Brain microvascular endothelial cell (primary cell): ENCODE data around the gene CHTF8.
A peak's percentile ranks its signal among the peaks of the same experiment; 100 is the strongest.

Source experiments
- DNase-seq: peaks from one replicate; pipeline ENCODE4 v3.0.0-alpha.2; 2020
- H3K27ac ChIP-seq: fragments of 250-450 bp; sonication (Bioruptor Pico); 2 replicates; pipeline ENCODE4 v1.5.1; 2020; ENCODE audit warnings: mild to moderate bottlenecking, moderate library complexity
- H3K27me3 ChIP-seq: fragments of 250-450 bp; sonication (Bioruptor Pico); replicated peaks from 2 replicates; pipeline ENCODE4 v1.5.1; 2020; ENCODE audit warnings: mild to moderate bottlenecking
- H3K36me3 ChIP-seq: fragments of 250-450 bp; sonication (Bioruptor Pico); replicated peaks from 2 replicates; pipeline ENCODE4 v1.5.1; 2020; ENCODE audit warnings: mild to moderate bottlenecking
- H3K4me3 ChIP-seq: 2 replicates; pipeline ENCODE4 v1.5.1; 2011; ENCODE audit warnings: low read depth, mild to moderate bottlenecking, control low read depth, low read length, moderate library complexity
- CTCF ChIP-seq: IDR thresholded peaks from 2 replicates; pipeline ENCODE4 v1.5.1; 2011; ENCODE audit warnings: low read depth, mild to moderate bottlenecking, moderate library complexity, low read length, control low read depth, inconsistent platforms; ENCODE audit errors: missing control alignments
- in situ Hi-C: cut with HindIII; loops from 2 replicates; pipeline ENCODE4 v1.10.0; 2017; ENCODE audit warnings: low sequenced_read_pairs, low pct_ligation_motif_present

Gene CHTF8

DNA sequence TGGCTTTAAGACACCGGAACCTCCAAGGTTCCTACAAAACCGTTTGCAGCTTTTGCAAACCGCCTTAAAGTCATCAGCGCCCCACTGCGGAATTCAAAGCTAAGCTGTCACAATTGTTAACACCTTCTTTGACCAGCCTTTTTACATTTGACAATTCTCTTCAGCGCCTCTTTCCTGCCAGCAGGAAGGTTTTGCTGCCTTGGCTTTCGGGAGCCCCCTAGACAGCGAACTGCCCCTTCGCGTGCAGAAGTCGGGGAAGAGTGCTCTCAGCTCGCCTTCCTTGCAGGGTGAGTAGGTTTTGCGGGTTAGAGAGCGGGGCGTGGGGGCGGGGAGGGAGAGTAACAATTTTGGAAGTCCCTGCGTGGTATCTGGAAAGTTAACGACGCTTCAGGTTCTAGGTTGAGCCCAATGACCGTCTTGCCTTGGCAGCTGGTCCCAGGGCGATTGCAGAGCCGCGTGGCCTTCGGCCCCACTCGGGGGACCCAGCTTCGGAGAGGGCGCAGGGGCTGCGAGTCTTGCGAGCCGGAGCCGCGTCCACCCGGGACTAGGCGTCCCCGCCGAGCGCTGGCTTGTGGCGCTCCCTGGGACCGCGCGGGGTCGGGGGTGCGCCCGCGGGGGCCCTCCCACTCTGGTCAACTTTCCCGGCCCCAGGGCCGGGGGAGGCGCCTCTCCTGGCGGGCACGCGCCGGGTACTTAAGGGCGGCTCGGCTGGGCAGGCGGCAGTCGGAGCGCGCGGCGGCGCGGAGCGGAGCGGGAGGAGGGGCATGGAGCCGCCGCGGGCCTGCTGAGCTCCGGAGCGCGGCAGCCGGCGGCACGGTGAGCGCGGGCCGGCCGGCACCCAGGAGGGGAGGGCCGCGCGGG lies 26.7 kb downstream of the CHTF8 start, which contains the start of gene HAS3:
HAS3 (plus strand) TSS at position 153 of the 861 bp plus-strand sequence. CDS start 3,743 bp downstream, outside the sequence.
- no peaks in the 10 kb centered on the region for H3K27me3 ChIP-seq
- in situ Hi-C loops: loop anchor here (25.0 kb wide), 2 partner anchors 93 to 193 kb away; no protein-coding TSS in a partner anchor
- H3K27ac ChIP-seq: no peak within 1 kb of the TSS
- peak within 1 kb of the TSS; percentile 55 for H3K4me3 ChIP-seq
- H3K36me3 ChIP-seq: no peaks in the 10 kb centered on the region
- peak; percentile 59 for TF ChIP-seq CTCF
- DNase-seq: peak; percentile 44

DNA sequence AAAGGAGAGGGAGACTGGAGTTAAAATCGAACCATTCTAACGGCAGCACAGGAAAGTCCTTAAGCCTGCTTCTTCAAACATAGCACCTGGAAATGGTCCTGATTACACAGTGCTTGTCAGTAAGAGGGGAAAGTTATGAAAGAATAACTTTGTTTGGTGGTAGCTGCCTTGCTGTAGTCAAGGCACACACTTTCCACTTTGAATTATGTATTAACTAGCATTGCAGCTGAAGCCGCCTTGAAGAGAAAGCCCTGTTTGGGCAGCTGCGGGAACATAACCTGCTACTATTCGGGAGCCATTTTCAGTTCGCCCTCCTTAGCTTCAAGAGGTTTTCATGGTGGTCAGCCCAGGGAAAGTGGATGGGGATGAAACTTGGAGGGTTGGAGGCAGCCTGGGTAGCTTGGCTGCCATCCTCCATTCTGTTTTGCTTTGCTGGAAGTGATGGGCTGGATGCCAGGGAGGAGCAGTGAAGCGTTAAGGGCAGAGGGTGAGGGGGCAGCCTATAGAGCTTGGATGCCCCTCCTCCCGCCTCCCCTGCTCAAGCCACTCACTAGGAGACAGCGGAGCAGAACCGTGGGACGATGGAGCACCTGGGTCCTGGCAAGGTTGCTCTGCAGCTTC lies 32.2 kb downstream of the CHTF8 start:
- Histone ChIP-seq H3K27me3 (no peaks in the 10 kb centered on the region), H3K4me3 (no peak overlapping the region), H3K27ac (no peak overlapping the region), H3K36me3 (no peaks in the 10 kb centered on the region)
- in situ Hi-C loops: loop anchor here (25.0 kb wide), 2 partner anchors 88 to 188 kb away; no protein-coding TSS in a partner anchor
- DNase-seq: no peak
- no peak for TF ChIP-seq CTCF

- H3K4me3 ChIP-seq: no peak overlapping the region
- in situ Hi-C loops: no loop called here
- no peak for DNase-seq
- H3K27me3 ChIP-seq: no peaks in the 10 kb centered on the region
- no peak for TF ChIP-seq CTCF
- no peak overlapping the region for H3K27ac ChIP-seq
- no peaks in the 10 kb centered on the region for H3K36me3 ChIP-seq
These were observed 37.2 kb downstream of the CHTF8 start for GRCh38 chr16:69095193-69095592.

GRCh38 chr16:69094501-69094900 lies 37.9 kb downstream of the CHTF8 start:
- Histone ChIP-seq H3K36me3 (no peaks in the 10 kb centered on the region), H3K27ac (no peak overlapping the region)
- in situ Hi-C loops: no loop called here

DNA sequence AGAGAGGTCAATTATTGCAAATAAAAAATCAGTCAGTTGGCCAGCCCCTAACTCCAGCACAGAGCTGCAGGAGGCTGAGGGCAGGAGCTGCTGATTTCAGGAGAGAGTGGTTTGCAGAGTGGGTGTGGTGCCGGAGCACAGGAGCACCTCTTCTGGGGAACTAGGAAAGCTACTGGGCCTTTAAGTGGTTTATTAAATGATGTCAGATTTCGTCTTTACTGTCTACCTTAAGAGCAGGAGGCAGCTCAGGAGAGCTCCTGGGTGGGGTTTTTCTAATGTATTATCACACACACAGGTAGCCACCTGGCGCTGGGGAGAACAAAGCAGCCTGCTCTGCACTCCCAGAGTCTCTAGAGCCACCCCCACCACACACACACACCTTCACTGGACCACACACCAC lies 38.4 kb downstream of the CHTF8 start:
- Histone ChIP-seq H3K4me3 (no peak overlapping the region), H3K27ac (no peak overlapping the region), H3K36me3 (no peaks in the 10 kb centered on the region), H3K27me3 (no peaks in the 10 kb centered on the region)
- no peak for TF ChIP-seq CTCF
- in situ Hi-C loops: no loop called here
- DNase-seq: no peak

More at GRCh38 chr16:69094501-69094900, 37.9 kb downstream of the CHTF8 start:
- Histone ChIP-seq H3K4me3 (no peak overlapping the region), H3K27me3 (no peaks in the 10 kb centered on the region)
- DNase-seq: no peak
- TF ChIP-seq CTCF: no peak
